NCI-H187 treated with DMSO at 0.1 percent for 48 hours (cell line): ENCODE results near the gene AMH.
"Not testable (repeated sequence)": the region's sequence is repeated elsewhere in the genome, so short reads cannot be mapped to it uniquely, and the experiment has no call there.

Experiments used
- DNase-seq: peaks from one replicate; lab custom pipeline; 2025; lab: John Stamatoyannopoulos, UW

Gene AMH

DNA sequence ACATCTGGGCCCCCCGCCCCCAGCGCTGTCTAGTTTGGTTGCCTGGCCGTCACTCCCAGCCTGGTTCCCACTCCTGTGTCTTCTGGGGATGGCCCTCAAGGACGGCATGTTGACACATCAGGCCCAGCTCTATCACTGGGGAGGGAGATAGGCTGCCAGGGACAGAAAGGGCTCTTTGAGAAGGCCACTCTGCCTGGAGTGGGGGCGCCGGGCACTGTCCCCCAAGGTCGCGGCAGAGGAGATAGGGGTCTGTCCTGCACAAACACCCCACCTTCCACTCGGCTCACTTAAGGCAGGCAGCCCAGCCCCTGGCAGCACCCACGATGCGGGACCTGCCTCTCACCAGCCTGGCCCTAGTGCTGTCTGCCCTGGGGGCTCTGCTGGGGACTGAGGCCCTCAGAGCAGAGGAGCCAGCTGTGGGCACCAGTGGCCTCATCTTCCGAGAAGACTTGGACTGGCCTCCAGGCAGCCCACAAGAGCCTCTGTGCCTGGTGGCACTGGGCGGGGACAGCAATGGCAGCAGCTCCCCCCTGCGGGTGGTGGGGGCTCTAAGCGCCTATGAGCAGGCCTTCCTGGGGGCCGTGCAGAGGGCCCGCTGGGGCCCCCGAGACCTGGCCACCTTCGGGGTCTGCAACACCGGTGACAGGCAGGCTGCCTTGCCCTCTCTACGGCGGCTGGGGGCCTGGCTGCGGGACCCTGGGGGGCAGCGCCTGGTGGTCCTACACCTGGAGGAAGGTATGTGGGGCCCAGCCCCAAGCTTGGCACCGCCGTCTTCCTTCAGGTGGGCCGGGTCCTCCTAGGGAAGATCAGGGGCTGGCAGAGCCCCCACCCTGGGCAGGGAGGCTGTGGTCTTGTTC is at the start of gene AMH:
Gene AMH (plus strand): TSS at position 314 of the 857 bp plus-strand sequence. CDS start 10 bp downstream, at position 324.
- DNase-seq, result no peak

DNA sequence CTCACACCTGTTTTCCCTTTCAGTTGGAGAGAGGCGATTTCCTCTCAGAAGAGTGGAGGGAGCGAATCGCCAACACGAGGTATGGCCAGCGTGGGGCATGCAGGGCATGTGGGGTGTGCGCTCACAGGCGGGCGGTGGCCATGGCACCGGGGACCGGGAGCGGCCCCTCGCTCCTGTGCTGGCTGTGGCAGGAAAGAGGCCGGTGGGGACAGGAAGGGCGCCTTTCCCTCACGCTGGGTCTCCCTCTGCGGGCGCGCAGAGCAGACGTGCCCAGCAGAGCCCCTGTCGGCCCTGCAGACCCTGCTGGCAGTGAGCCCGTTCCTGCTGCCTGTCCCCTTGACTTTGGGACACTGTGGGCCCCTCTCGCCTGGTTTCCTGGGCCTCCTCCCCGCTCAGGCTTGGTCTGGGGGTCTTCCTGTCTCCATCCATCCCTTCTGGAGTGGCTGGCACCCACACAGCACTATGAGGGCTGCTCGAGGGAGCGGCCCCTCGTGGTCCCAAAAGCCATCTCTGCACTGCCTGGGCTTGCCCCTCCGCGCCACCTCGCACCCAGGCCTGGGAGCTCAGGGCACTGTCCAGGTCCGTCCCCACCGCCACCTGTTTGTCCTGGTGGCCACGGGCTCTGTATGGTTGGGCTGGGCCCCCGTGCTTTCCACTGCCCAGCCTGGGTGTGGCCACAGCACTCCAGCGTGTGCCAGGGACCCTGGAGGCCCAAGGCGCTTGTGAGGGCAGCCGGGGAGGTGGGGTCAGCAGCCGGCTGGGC is 49.1 kb upstream of the AMH start:
- no peak for DNase-seq

DNA sequence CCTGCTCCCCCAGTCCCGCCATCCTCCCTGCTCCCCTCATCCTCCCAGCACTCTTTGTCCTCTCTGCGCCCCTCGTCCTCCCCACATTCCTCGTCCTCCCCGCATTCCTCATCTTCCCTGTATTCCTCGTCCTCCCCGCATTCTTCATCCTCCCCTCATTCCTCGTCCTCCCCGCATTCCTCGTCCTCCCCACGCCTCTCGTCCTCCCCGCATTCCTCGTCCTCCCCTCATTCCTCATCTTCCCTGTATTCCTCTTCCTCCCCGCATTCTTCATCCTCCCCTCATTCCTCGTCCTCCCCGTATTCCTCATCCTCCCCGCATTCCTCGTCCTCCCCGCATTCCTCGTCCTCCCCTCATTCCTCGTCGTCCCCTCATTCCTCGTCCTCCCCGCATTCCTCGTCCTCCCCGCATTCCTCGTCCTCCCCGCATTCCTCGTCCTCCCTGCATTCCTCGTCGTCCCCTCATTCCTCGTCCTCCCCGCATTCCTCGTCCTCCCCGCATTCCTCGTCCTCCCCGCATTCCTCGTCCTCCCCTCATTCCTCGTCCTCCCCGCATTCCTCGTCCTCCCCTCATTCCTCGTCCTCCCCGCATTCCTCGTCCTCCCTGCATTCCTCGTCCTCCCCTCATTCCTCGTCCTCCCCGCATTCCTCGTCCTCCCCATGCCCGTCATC is 48.4 kb upstream of the AMH start:
- not testable (repeated sequence) for DNase-seq

DNA sequence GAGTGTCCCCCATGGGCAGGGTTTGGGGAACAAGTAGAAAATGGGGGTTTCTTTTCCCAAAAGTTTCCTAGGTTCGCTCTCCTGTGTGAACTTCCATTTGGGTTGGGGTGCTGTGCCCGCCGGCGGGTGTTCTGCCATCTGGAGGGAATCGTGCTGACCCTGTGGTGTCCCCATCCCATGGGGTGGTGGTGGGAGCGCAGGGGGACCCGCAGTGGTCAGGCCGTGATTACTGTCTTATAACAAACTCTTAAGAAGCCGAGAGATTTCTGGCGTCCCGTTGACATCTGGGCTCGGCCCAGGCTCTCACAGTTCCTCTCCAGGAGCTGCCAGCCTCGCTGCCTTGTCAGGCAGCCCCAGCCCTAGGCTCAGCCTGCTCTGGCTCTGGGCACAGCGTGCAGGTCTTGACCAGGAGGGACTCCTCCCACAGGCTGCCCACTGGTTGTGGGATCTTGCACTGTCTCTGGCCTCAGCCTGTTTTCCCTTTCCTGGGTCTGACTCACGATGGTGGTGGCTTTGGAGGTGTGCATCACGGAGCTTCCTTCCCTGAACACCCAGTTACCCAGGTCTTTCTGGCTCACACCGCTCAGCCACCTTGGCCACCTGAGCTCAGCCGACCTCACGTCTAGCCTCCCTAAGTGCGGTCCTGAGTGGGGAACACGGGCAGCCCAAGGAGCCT is 47.5 kb upstream of the AMH start:
- no peak for DNase-seq

DNA sequence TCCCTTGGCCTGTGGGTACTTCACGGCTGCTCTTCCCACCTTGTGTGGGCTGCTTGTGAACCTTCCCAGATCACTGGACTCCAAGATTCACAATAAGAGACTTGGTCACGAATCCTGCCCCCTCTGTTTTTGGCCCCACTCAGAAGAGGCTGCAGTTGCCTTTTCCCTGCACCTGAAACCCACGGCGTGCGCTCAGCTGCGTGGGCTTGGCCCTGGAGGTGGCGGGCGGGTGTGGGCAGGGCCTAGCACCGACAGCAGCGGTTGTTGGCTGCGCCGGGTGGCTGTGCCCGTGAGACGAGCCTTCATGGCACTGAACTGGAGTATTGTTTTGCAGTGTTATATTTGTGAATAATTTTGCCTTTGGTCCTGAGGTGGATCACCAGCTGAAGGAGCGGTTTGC is 46.8 kb upstream of the AMH start:
- DNase-seq, result no peak

DNA sequence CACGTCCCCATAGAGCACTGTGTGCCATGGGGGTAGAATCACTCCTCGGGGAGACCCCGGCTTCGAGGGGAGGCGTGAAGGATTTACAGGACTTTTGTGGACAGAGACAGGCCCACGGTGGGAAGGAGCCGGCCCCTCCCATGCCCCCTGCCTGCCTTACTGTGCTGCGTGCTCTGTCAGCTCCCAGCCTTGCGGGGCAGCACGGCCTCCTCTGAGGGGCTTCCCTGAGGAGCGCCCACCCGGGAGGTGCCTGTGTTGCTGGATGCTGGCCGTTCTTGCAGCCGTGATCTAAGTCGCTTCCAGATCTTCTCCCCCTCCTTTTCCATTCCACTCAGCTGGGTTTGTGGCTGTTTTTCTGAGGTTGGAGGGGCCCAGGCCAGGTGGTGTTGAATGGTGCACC is 42.1 kb upstream of the AMH start:
- no peak for DNase-seq

DNA sequence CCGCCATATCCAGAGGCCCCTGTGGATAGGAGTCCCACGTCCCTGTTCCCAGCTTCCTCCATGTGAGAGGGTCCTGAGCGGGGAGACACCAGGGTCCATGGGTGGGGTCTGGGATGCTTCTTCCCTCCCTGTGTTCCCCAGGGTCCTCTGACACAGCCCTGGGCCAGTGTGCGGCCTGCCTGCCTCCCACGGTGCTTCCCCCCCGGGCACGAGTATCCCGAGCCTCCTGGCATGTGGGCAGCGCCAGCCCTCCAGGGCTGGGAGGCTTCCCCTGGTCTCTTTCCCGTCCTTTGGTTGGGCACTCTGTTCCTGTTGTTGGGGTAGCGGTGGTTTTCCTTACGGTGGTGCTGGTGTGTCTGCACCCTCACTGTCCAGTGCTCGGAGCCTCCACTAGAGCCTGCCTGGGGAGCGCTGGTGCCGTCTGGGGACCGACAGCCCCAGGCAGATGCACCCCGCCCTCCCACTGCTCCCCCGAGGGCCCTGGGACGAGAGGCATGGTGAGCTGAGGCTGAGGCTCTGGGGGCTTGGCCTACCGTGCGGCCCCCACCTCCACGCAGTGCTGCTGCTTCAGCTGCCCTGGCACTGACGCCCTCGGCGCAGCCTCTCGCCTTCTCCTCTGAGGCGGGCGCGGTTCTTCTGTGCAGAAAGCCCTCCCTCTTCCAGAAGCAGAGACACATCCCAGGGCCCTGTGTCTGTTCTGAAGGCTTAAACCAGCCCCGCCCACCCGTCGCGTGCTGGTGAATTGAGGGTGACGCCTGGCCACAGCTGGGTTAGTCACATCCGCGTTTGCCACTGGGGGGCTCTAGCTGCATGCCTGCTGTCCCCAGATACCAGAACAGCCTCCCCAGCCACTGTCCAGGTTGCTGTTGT is 40.9 kb upstream of the AMH start:
- no peak for DNase-seq

DNA sequence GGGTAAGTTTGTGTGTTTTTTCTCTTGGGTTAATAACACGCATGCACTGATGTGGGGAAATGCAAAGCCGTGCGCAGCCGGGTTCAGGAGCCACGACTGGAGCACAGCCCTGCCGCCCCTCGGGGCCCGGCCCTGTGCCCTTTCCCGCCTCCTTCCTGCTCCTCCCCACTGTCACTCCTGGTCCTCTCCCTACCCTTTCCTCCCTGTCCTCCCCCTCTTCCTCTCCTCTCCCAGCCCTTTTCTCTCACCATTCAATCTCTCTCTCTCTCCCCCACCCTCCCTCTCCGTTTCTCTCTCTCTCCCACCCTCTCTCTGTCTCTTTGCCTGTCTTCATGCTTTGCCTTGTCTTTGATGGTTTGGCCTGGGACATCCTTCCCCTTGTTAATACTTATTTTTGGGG is 40.1 kb upstream of the AMH start:
- DNase-seq, result no peak

DNA sequence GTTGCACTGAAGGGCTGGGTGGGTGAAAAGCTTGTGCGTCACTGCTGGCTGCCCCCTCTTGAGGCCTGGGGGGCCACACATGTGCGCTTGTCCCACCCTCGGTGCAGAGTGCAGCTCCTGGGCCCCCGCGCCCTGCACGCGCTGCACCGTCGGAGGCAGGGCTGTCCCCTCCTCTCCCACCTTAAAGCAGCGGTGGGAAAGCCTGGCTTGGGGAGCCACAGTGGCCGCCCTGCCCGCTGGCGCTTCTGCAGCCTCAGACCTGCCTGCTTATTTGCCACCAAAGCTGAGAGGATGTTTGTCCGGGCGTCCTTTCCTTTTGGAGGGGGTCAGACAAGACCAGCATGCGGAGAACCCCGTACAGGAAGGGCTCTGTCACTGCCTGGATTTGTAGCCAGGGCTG is 39.7 kb upstream of the AMH start:
- no peak for DNase-seq

DNA sequence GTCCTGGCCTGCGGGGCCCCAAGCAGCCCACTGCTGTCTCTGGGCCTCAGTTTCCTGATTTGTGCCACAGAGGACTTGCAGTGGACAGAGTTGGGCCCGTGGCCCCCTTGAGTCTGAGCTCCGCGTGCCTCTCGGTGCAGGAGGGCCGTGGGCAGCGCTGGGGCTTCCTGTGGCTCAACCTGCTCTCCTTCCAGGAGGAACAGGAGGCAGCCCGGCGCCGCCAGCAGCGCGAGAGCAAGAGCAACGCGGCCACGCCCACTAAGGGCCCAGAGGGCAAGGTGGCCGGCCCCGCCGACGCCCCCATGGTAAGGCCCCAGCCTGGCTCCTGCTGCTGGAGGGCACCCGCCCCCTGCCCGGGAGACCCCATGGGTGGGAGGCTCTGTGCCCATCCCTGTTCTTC is 38.9 kb upstream of the AMH start:
- DNase-seq, result no peak

DNA sequence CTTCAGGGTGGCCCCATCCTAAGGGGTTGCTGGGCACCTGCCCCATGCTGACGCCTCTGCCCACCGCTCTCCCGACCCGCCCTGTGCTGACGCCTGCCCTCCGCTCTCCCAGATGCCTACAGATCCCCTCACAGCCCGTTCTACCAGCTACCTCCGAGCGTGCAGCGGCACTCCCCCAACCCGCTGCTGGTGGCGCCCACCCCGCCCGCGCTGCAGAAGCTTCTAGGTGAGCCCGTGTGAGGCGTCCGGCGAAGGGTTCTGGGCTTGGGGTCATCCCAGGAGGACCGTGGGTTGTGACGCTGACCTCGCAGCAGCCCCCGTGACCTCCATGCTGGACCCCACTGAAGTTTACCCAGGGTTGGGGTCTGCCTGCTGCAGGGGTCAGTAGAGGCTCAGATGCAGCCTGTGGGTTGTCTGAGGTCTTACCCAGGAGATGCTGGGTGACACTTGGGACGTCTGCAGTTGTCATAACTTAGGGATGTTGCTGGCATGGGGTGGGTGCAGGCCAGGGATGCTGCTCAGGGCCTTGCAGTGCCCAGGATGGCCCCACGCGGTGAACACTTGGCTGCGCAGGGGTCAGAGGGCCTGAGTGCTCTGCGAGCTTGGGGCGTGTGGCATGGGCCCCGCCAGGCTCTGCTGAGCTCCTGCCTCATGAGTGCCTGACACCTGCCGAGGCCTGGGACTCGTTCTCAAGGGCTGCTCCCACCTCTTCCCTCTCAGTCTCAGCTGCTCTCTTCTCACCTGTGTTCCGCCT is 38.0 kb upstream of the AMH start:
- no peak for DNase-seq

DNA sequence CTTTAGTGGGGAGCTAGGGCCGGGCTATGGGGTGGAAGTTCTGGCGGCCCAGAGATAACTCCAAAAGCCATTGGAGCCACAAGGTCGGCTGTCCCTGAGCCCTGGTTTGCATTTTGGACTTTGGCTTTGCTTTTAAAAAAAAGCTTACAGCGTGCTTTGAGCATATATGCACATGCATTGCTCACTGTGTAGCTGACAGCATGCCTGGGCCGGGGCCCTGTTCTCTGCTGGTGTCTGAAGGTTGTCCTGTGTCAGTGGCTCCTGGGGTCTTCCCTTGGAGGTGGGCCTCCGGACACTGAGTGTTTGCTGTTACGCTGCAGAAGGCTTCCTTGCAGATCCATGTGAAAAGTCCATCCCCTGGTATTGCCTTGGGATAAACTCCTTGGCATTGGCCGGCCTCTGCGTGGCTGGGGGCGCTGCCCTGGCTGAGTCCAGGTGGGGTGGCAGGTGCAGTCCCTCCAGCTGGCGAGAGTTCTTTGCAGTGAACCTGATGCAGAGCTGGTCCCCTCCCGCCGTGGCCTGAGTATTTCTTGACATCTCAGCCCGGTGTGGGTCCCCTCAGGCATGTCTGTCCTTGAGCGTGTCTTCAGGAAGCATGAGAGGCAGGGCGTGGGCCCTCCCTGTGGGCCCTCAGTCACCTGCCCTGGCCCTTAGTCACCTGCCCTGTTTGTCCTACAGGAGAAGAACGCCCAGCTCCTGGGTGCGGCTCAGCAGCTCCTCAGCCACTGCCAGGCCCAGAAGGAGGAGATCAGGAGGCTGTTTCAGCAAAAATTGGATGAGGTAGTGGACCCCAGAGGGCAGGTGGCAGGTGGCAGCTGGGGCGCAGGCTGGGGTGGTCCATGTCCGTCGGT is 36.0 kb upstream of the AMH start:
- no peak for DNase-seq

DNA sequence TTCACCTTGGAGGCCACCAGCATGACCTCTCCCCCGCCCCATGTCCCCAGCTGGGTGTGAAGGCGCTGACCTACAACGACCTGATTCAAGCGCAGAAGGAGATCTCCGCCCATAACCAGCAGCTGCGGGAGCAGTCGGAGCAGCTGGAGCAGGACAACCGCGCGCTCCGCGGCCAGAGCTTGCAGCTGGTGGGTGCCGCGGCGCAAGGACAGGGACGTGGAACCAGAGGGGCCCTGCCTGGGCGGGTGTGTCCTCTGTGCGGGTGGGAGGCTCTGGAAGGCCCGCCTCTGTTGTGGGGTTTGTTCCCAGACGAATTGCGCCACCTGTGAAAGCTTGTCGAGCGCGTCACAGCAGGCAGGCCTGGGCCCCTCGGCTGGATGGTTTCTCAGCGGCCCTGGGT is 35.3 kb upstream of the AMH start:
- DNase-seq, result no peak

DNA sequence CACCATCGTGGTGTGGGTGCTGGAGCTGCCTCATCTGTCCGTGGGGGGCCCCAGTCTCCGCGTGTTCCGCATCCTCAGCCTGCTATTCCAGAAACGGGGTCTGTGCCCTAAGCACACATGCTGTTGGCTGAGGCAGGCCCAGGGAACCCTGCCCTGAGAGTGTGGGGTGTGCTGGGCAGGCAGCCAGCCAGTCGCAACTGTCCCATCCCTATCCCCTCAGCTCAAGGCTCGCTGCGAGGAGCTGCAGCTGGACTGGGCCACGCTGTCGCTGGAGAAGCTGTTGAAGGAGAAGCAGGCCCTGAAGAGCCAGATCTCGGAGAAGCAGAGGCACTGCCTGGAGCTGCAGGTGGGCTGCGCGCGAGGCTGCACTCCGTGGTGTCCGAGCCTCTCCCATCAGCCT is 34.9 kb upstream of the AMH start:
- DNase-seq, result no peak

DNA sequence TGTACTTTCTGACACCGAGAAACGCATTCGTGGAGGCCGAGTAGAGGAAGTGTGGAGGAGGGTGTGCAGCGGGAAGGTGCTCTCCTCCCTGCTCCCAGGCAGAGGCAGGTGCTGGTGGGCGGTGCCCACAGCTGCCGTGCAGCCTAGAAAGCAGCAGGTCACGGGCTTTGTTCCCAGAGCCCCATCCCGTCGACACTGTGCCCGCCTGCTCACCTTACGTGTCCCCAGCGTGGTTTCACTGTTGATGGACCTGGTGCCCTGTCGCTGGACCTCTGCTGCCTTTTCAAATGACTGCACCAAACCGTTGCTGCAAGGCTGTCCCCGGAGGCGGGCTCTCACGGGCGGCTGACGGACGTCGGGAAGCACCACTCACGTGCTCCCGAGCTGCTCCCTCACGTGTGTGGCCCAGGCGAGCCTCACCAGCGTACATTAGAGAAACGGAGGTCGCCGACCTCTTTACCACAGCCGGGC is 33.8 kb upstream of the AMH start:
- DNase-seq, result no peak

DNA sequence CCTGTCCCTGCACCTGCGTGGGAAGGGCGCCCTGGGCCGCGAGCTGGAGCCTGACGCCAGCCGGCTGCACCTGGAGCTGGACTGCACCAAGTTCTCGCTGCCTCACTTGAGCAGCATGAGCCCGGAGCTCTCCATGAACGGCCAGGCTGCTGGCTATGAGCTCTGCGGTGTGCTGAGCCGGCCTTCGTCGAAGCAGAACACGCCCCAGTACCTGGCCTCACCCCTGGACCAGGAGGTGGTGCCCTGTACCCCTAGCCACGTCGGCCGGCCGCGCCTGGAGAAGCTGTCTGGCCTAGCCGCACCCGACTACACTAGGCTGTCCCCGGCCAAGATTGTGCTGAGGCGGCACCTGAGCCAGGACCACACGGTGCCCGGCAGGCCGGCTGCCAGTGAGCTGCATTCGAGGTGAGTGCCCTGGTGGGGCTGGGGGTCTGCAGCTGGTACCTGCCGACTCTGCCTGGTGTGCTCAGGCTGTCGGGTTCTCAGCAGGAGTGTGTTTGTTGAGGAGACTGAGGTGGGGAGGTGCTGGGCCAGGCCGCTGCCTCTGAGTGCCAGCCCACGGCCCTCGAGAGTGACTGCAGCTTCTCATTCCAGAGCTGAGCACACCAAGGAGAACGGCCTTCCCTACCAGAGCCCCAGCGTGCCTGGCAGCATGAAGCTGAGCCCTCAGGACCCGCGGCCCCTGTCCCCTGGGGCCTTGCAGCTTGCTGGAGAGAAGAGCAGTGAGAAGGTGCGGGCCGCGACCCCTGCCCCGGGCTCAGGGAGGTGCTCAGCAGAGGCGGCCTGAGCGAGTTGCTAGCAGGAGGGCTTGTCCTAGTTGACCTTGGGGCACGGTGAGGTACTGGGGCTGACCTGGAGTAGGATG is 32.5 kb upstream of the AMH start:
- DNase-seq, result no peak

DNA sequence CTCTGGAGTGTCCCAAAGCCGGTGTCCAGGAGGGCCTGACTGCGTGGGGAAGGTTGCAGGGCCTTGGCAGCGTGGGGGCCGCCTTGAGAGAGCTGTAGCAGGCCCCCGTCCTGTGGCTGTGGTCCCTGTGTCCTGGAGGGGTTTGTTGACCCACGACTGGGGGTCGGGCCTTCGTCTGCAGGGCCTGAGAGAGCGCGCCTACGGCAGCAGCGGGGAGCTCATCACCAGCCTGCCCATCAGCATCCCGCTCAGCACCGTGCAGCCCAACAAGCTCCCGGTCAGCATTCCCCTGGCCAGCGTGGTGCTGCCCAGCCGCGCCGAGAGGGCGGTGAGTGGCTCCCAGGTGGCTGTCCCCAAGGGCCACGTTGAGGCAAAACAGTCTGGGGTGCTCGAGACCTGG is 31.5 kb upstream of the AMH start:
- no peak for DNase-seq

DNA sequence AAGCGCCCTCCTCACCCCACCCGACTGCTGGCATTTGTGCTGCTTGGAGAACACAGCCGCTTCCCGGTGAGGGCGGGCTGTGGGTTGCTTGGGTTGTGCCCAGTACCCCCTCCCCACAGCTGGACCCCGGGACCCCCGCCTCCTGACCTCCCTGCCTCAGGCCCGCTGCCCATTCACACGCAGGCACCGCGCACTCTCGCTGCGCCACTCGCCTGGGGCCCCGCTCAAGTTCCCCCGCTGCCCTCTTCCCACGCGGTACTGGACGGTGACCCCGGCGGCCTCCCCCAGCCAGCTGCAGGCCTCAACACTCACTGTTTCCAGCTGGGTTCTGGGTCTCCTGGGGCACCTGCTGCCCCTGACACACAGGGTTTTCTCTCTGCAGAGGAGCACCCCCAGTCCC is 29.4 kb upstream of the AMH start:
- DNase-seq, result no peak
